Type B pancreatic cell (in vitro differentiated cells): Measurements from ENCODE around the gene LAG3. TPM values are rescaled to one million over a fixed set of nuclear protein-coding genes. Genes with fewer than 3 reads are reported as not detected.

Experiments
- DNase-seq: peaks from one replicate; pipeline ENCODE4 v3.0.0; 2021; ENCODE audit warnings: mixed read lengths; ENCODE audit not compliant: unreplicated experiment; ENCODE audit errors: extremely low spot score
- H3K27ac Mint-ChIP-seq: 2 replicates; pipeline ENCODE4 v1.8.0; 2021; ENCODE audit warnings: mild to moderate bottlenecking, mixed read lengths
- H3K27me3 Mint-ChIP-seq: 2 replicates; pipeline ENCODE4 v1.8.0; 2021; ENCODE audit warnings: mixed read lengths
- H3K36me3 Mint-ChIP-seq: 2 replicates; pipeline ENCODE4 v1.8.0; 2021; ENCODE audit warnings: mixed read lengths
- H3K4me1 Mint-ChIP-seq: one replicate; pipeline ENCODE4 v1.8.0; 2021; ENCODE audit warnings: mixed read lengths; ENCODE audit not compliant: unreplicated experiment
- H3K4me3 Mint-ChIP-seq: 2 replicates; pipeline ENCODE4 v1.8.0; 2021; ENCODE audit warnings: mild to moderate bottlenecking, mixed read lengths
- H3K9me3 Mint-ChIP-seq: 2 replicates; pipeline ENCODE4 v1.8.0; 2021; ENCODE audit warnings: mixed read lengths
- CTCF ChIP-seq: fragments of 200-600 bp; sonication (generic); conservative IDR thresholded peaks from 2 replicates; pipeline ENCODE4 v1.5.0; 2021; ENCODE audit warnings: antibody characterized with exemption, mild to moderate bottlenecking
- total RNA-seq: library from RNA; stranded (reverse); gene quantifications from 2 replicates; pipeline ENCODE4 v1.2.1, GENCODE V29; 2021; ENCODE audit warnings: low replicate concordance

LAG3 gene
- total RNA-seq, 1 donor from 2014 or later, result 2.6 TPM

- Mint-ChIP-seq H3K9me3 (no peaks in the 10 kb centered on the region), H3K27ac (peak overlapping the region; percentile 96), H3K27me3 (peaks cover 44% of the 10 kb centered on the region), H3K36me3 (peaks cover 12% of the 10 kb centered on the region), H3K4me1 (peaks cover 48% of the 10 kb centered on the region), H3K4me3 (peak overlapping the region; percentile 97)
- no peak for DNase-seq
- TF ChIP-seq CTCF, result no peak
These were observed 3.8 kb upstream of the LAG3 start for GRCh38 chr12:6768437-6768914.

GRCh38 chr12:6768990-6769389 lies 3.3 kb upstream of the LAG3 start:
- no peak for TF ChIP-seq CTCF
- Mint-ChIP-seq H3K36me3 (peaks cover 12% of the 10 kb centered on the region), H3K27ac (peak overlapping the region; percentile 96), H3K4me3 (peak overlapping the region; percentile 97), H3K4me1 (peaks cover 44% of the 10 kb centered on the region), H3K9me3 (no peaks in the 10 kb centered on the region), H3K27me3 (peaks cover 46% of the 10 kb centered on the region)
- no peak for DNase-seq

- no peak overlapping the region for H3K27ac Mint-ChIP-seq
These were observed 2.7 kb upstream of the LAG3 start for GRCh38 chr12:6769666-6770065.

GRCh38 chr12:6770094-6770493 lies 2.2 kb upstream of the LAG3 start:
- Mint-ChIP-seq H3K9me3 (no peaks in the 10 kb centered on the region), H3K4me1 (peaks cover 35% of the 10 kb centered on the region), H3K4me3 (no peak overlapping the region), H3K36me3 (peaks cover 19% of the 10 kb centered on the region), H3K27ac (no peak overlapping the region), H3K27me3 (peaks cover 48% of the 10 kb centered on the region)
- TF ChIP-seq CTCF, result no peak
- no peak for DNase-seq

More at GRCh38 chr12:6769666-6770065, 2.7 kb upstream of the LAG3 start:
- Mint-ChIP-seq H3K27me3 (peaks cover 46% of the 10 kb centered on the region), H3K36me3 (peaks cover 14% of the 10 kb centered on the region), H3K4me3 (no peak overlapping the region), H3K9me3 (no peaks in the 10 kb centered on the region), H3K4me1 (peaks cover 38% of the 10 kb centered on the region)
- no peak for TF ChIP-seq CTCF
- DNase-seq, result no peak

DNA sequence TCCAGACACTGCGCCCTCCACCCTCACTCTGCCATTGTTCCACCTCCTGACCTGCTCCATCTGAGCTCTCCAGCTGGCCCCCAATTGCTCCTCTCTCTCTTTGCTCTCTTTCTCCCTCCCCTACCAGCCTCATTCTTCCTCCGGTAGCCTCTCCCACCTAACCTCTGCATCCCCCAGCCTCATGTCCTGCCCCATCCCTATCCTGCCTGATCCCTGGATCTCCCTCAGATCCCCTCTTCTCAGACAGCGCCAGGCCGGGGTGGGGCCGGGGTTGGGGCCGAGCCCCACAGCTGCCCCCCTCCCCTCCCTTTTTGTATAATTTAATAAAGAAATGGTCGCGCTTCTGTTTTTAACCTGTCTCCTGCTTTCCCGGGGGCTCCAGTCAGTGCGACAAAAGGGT lies 1.7 kb upstream of the LAG3 start:
- no peak overlapping the region for H3K27ac Mint-ChIP-seq
- no peak for TF ChIP-seq CTCF

DNA sequence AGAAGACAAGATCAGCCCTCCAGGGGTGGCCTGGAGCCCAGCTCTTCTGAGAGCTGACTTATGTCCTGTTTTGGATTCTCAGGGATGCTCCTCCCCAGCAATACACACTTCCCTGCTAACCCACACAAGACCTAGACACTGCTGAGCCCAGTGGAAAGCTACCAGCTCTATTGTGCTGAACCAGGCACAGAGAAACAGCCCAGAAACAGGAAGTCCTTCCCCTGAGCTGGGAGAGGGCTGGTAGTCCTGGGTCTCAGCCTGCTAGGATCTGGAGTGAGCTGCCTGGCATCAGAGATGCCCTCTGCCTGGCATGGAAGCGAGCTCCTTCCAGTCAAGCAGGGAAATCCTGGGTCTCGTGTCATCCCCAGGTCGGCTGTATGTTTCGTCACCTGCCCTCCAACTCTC lies 1.2 kb upstream of the LAG3 start:
- peaks cover 21% of the 10 kb centered on the region for H3K36me3 Mint-ChIP-seq
- no peak for DNase-seq
- H3K27ac Mint-ChIP-seq, result peak overlapping the region; percentile 51
- peak overlapping the region; percentile 40 for H3K4me3 Mint-ChIP-seq
- peaks cover 29% of the 10 kb centered on the region for H3K4me1 Mint-ChIP-seq
- H3K9me3 Mint-ChIP-seq, result no peaks in the 10 kb centered on the region
- TF ChIP-seq CTCF, result no peak
- H3K27me3 Mint-ChIP-seq, result peaks cover 53% of the 10 kb centered on the region

More for the DNA sequence above, 1.7 kb upstream of the LAG3 start:
- no peak for DNase-seq
- Mint-ChIP-seq H3K9me3 (no peaks in the 10 kb centered on the region), H3K36me3 (peaks cover 19% of the 10 kb centered on the region), H3K4me1 (peaks cover 30% of the 10 kb centered on the region), H3K4me3 (no peak overlapping the region), H3K27me3 (peaks cover 48% of the 10 kb centered on the region)
